IPS DF 6.9 (cell line): ENCODE measurements around the gene WWOX.

Experiments used
- DNase-seq: peaks from one replicate; pipeline ENCODE4 v3.0.0-alpha.2; 2013; ENCODE audit warnings: low read depth, low spot score
- H3K27ac ChIP-seq: one replicate; pipeline ENCODE4 v1.5.1; 2013; ENCODE audit warnings: low read length, control low read depth
- H3K27me3 ChIP-seq: 2 replicates; pipeline ENCODE4 v1.6.1; 2013; ENCODE audit warnings: mild to moderate bottlenecking, low read length; ENCODE audit not compliant: control insufficient read depth, insufficient read depth
- H3K36me3 ChIP-seq: 2 replicates; pipeline ENCODE4 v1.6.1; 2013; ENCODE audit warnings: low read length; ENCODE audit not compliant: control insufficient read depth, insufficient read depth
- H3K4me1 ChIP-seq: 2 replicates; pipeline ENCODE4 v1.6.1; 2013; ENCODE audit warnings: low read length; ENCODE audit not compliant: control insufficient read depth, insufficient read depth
- H3K4me3 ChIP-seq: 2 replicates; pipeline ENCODE4 v1.5.1; 2013; ENCODE audit warnings: mild to moderate bottlenecking, low read length
- H3K9me3 ChIP-seq: 2 replicates; pipeline ENCODE4 v1.6.1; 2013; ENCODE audit warnings: low read length, inconsistent platforms; ENCODE audit not compliant: control insufficient read depth, insufficient read depth
- WGBS: extraction: QIAGEN DNeasy Blood & Tissue Kit; methylation state at CpG from one replicate; pipeline ENCODE4 v1.1.7; 2013; ENCODE audit warnings: mixed read lengths, missing lambda C conversion rate; ENCODE audit not compliant: insufficient read length, insufficient coverage; 5-methylcytosine and 5-hydroxymethylcytosine counted together

The WWOX gene

GRCh38 chr16:78805556-78805955 lies 706.1 kb downstream of the WWOX start:
- Histone ChIP-seq H3K27ac (no peak overlapping the region), H3K36me3 (no peaks in the 10 kb centered on the region), H3K9me3 (no peaks in the 10 kb centered on the region), H3K27me3 (no peaks in the 10 kb centered on the region), H3K4me3 (no peak overlapping the region), H3K4me1 (no peaks in the 10 kb centered on the region)
- no CpG with 5 or more reads among the region's 5 CpGs for WGBS
- no peak for DNase-seq

- H3K36me3 ChIP-seq, result no peaks in the 10 kb centered on the region
- WGBS, result no CpG with 5 or more reads among the region's 2 CpGs
These were observed 711.8 kb downstream of the WWOX start for GRCh38 chr16:78811247-78811646.

DNA sequence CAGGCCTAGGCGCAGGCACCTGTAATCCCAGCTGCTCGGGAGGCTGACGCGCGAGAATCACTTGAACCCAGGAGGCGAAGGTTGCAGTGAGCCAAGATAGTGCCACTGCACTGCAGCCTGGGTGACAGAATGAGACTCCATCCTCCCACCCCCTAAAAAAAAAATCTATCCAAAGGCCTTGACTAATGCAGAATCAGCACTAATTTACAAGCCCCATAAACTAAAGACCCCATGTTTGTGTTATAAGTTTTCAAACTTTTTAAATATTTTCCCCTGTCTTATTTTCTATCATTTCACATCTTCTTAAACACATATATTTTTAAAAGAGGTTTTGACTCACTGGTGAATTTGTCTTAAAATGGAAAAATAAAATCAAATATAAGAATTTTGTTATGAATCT lies 713.1 kb downstream of the WWOX start:
- no CpG with 5 or more reads among the region's 6 CpGs for WGBS
- Histone ChIP-seq H3K4me1 (no peaks in the 10 kb centered on the region), H3K27me3 (no peaks in the 10 kb centered on the region), H3K27ac (no peak overlapping the region), H3K36me3 (no peaks in the 10 kb centered on the region), H3K9me3 (no peaks in the 10 kb centered on the region), H3K4me3 (no peak overlapping the region)
- no peak for DNase-seq

More at GRCh38 chr16:78811247-78811646, 711.8 kb downstream of the WWOX start:
- H3K27ac ChIP-seq, result no peak overlapping the region
- H3K4me1 ChIP-seq, result no peaks in the 10 kb centered on the region
- H3K9me3 ChIP-seq, result no peaks in the 10 kb centered on the region
- H3K4me3 ChIP-seq, result no peak overlapping the region
- DNase-seq, result no peak
- H3K27me3 ChIP-seq, result no peaks in the 10 kb centered on the region

GRCh38 chr16:78813661-78814311 lies 714.3 kb downstream of the WWOX start:
- Histone ChIP-seq H3K9me3 (no peaks in the 10 kb centered on the region), H3K27me3 (no peaks in the 10 kb centered on the region), H3K36me3 (no peaks in the 10 kb centered on the region), H3K4me3 (no peak overlapping the region), H3K4me1 (no peaks in the 10 kb centered on the region), H3K27ac (no peak overlapping the region)
- DNase-seq, result no peak
- no CpG with 5 or more reads among the region's 10 CpGs for WGBS

DNA sequence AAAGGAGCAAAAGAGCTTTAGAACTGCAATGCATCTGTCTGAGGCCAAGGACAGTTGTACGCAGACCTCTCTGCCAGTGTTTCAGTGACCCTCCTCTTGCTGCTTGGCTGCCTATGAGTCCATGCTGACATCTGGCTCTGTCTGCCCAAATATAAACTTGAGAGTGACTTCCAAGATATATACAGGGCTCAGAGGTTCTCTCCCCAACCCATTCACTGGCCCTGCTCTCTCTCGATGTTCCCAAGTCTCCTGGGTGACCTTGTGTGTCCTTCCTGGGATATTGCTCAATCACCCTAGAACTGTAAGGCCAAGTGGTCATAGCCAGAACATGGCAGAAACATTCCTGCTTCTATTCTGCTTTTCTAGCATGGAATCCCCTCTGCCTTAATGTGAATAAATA lies 716.3 kb downstream of the WWOX start:
- no peak overlapping the region for H3K4me3 ChIP-seq
- no peak for DNase-seq
- no peaks in the 10 kb centered on the region for H3K9me3 ChIP-seq
- H3K27me3 ChIP-seq, result no peaks in the 10 kb centered on the region
- WGBS, result no CpG with 5 or more reads among the region's 2 CpGs
- H3K4me1 ChIP-seq, result no peaks in the 10 kb centered on the region
- H3K36me3 ChIP-seq, result no peaks in the 10 kb centered on the region
- H3K27ac ChIP-seq, result no peak overlapping the region

GRCh38 chr16:78816499-78817195 lies 717.2 kb downstream of the WWOX start:
- Histone ChIP-seq H3K4me3 (no peak overlapping the region), H3K9me3 (no peaks in the 10 kb centered on the region), H3K36me3 (no peaks in the 10 kb centered on the region), H3K27ac (no peak overlapping the region), H3K4me1 (no peaks in the 10 kb centered on the region), H3K27me3 (no peaks in the 10 kb centered on the region)
- no CpG with 5 or more reads among the region's 2 CpGs for WGBS
- DNase-seq, result no peak

GRCh38 chr16:78817200-78817739 lies 717.8 kb downstream of the WWOX start:
- no CpG with 5 or more reads among the region's 6 CpGs for WGBS
- H3K36me3 ChIP-seq, result no peaks in the 10 kb centered on the region
- H3K27me3 ChIP-seq, result no peaks in the 10 kb centered on the region
- no peak overlapping the region for H3K4me3 ChIP-seq
- no peak overlapping the region for H3K27ac ChIP-seq
- no peaks in the 10 kb centered on the region for H3K4me1 ChIP-seq
- DNase-seq, result no peak
- H3K9me3 ChIP-seq, result no peaks in the 10 kb centered on the region

- no peaks in the 10 kb centered on the region for H3K36me3 ChIP-seq
- H3K9me3 ChIP-seq, result no peaks in the 10 kb centered on the region
- no peak for DNase-seq
- H3K4me1 ChIP-seq, result peaks cover 2% of the 10 kb centered on the region; the same call in 1 of the 2 replicates
- H3K27me3 ChIP-seq, result no peaks in the 10 kb centered on the region
- H3K27ac ChIP-seq, result no peak overlapping the region
- no peak overlapping the region for H3K4me3 ChIP-seq
- WGBS, result no CpG with 5 or more reads among the region's 3 CpGs
These were observed 721.9 kb downstream of the WWOX start for GRCh38 chr16:78821335-78821734.

- Histone ChIP-seq H3K27me3 (no peaks in the 10 kb centered on the region), H3K4me1 (peaks cover 2% of the 10 kb centered on the region; the same call in 1 of the 2 replicates), H3K36me3 (no peaks in the 10 kb centered on the region), H3K9me3 (no peaks in the 10 kb centered on the region), H3K4me3 (no peak overlapping the region), H3K27ac (no peak overlapping the region)
- no CpG with 5 or more reads among the region's 2 CpGs for WGBS
- DNase-seq, result no peak
These were observed 723.1 kb downstream of the WWOX start for GRCh38 chr16:78822509-78822908.

GRCh38 chr16:78823027-78823426 lies 723.6 kb downstream of the WWOX start:
- Histone ChIP-seq H3K27ac (no peak overlapping the region), H3K4me1 (peaks cover 2% of the 10 kb centered on the region; the same call in 1 of the 2 replicates), H3K4me3 (no peak overlapping the region), H3K36me3 (no peaks in the 10 kb centered on the region), H3K9me3 (no peaks in the 10 kb centered on the region), H3K27me3 (no peaks in the 10 kb centered on the region)
- no peak for DNase-seq
- no CpG with 5 or more reads among the region's 6 CpGs for WGBS
